Retinal pigment epithelial cell (primary cell): ENCODE data around the gene TOMM40L.

ENCODE experiments used
- DNase-seq: peaks from one replicate; pipeline ENCODE4 v3.0.0-alpha.2; 2010; ENCODE audit warnings: low read depth
- H3K4me3 ChIP-seq: 2 replicates; pipeline ENCODE4 v1.5.1; 2011; ENCODE audit warnings: mild to moderate bottlenecking, low read length, control low read depth, moderate library complexity
- CTCF ChIP-seq: conservative IDR thresholded peaks from 2 replicates; pipeline ENCODE4 v1.5.1; 2011; ENCODE audit warnings: low read depth, low read length, control low read depth, inconsistent platforms

The TOMM40L gene

GRCh38 chr1:161197560-161198193 is 28.2 kb upstream of the TOMM40L start:
- H3K4me3 ChIP-seq, result no peak overlapping the region
- no peak for TF ChIP-seq CTCF
- no peak for DNase-seq

- no peak for TF ChIP-seq CTCF
- H3K4me3 ChIP-seq, result no peak overlapping the region
- DNase-seq, result no peak
Observed at GRCh38 chr1:161198194-161198896, 27.5 kb upstream of the TOMM40L start.

DNA sequence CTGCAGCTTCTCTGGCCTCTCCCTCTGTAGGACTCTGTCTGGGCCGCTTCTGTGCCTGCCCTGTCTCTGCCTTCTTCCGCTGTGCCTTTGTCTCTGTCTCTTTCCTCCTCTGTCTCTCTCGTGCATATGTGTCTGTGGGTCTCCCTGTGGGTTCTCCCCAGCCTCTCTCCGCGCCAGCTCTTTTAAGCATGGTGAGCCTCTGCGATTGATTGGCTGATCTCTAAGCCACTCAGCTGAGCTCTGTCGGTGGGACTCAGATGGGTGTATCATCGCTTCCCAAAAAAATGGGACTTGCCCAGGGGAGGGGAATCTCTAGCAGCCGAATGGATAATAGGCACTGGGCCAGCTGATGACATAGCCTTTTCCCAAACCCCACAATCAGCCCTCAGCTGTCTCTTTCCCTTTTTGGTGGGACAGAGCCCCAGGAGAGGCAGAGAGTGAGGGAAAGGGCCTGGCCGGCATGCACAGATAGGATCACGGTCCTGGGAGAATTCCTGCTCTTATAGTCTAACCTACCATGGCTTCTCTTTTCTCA is 26.9 kb upstream of the TOMM40L start, which contains the start of gene ADAMTS4:
Gene ADAMTS4, minus strand, starts transcription at position 158 of the 535 bp plus-strand sequence. CDS start 427 bp downstream, outside the sequence.
- no peak for DNase-seq
- TF ChIP-seq CTCF, result no peak
- H3K4me3 ChIP-seq, result no peak within 1 kb of the TSS

- no peak for DNase-seq
- no peak for TF ChIP-seq CTCF
- H3K4me3 ChIP-seq, result no peak overlapping the region
Observed at GRCh38 chr1:161199506-161200139, 26.2 kb upstream of the TOMM40L start.

DNA sequence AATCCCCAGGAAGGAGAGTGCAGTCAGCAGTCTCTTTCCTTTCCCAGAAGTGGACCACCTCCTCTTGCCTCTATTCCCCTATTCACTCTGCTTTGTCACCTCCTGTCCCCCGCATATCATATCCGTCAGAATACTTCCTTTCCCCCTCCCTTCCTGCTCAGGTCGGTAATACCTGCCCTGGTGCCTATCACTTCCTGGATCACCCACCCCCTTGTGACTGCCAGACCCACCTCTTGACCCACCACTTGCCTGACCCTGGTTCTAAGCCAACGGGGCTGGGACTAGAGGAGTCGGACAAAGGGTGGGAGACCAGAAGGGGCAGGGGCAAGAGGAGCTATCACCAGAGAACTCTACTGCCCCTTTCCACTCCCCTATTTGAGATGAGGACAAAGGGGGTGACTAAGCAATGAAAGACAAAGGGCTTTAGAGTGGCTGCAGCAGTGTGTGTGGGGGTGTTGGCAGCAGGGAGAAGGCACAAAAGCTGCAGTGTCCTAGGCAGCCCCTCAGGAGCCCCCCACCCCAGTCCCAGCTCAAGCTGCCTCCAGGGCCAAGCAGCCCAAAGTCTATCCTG is 25.4 kb upstream of the TOMM40L start:
- DNase-seq, result no peak
- H3K4me3 ChIP-seq, result no peak overlapping the region
- no peak for TF ChIP-seq CTCF

DNA sequence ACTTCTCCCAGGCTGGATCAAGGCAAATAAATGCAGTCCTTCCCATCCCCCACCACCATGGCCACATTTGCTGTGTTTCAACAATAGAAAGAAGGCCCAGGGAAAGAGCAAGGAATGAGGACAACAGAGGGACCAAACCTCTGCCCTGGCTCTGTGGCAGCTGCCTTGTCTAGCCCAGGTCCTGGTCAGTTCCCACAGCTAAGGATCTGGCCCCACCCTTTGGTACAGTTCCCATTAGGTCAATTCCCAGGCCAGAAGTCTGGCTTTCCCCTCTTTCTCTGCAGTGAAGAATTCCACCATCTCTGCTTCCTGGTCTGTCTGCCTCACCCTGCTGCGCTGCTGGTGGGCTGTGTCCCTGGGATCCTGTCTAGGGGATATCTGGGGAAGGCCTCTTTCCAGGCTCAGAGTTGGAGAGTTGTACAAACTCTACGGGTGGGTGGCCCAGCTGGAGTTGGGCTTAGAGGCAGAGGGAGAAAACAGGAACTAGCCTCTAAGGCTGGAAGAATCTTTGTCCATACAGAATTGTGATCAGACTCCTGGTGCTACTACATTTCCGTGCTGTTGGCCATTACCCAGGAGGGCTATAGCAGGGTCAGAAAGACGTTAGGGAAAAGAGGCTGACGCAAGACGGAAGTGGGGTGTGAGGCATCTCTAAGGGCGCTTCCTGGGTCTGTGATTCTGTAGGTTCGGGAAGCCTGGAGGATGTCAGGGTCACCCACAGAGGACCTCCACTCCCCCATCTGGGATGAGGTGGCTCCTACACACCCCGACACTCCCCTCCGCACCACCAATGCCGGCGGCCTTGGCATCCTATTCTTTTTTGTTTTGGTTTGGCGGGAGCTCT is 24.6 kb upstream of the TOMM40L start:
- DNase-seq, result no peak
- H3K4me3 ChIP-seq, result no peak overlapping the region
- no peak for TF ChIP-seq CTCF
